Colonic mucosa (tissue), 4 donors: ENCODE data around the gene RRAD. TPM values are rescaled to one million over a fixed set of nuclear protein-coding genes. Genes with fewer than 3 reads are reported as not detected.
"Not testable (repeated sequence)": the region's sequence is repeated elsewhere in the genome, so short reads cannot be mapped to it uniquely, and the experiment has no call there.

ENCODE experiments used
- DNase-seq: peaks from one replicate; pipeline ENCODE4 v3.0.0-alpha.2; 2020
- H3K27ac ChIP-seq: fragments of 200-600 bp; one replicate; pipeline ENCODE4 v1.8.0; 2021
- H3K27me3 ChIP-seq: fragments of 200-600 bp; one replicate; pipeline ENCODE4 v1.8.0; 2021
- H3K36me3 ChIP-seq: fragments of 200-600 bp; one replicate; pipeline ENCODE4 v1.8.0; 2021
- H3K4me1 ChIP-seq: fragments of 200-600 bp; one replicate; pipeline ENCODE4 v1.8.0; 2021; ENCODE audit warnings: mild to moderate bottlenecking
- H3K4me3 ChIP-seq: fragments of 200-600 bp; one replicate; pipeline ENCODE4 v1.8.0; 2021
- H3K9ac ChIP-seq, 2 donors: one replicate each; pipeline ENCODE4 v1.7.0; 2013; ENCODE audit warnings: control low read depth in 2 of 2, low read depth in 2 of 2, low read length in 2 of 2
- H3K9me3 ChIP-seq: fragments of 200-600 bp; one replicate; pipeline ENCODE4 v1.8.0; 2021
- CTCF ChIP-seq: fragments of 200-600 bp; IDR thresholded peaks from one replicate; pipeline ENCODE4 v1.8.0; 2022; ENCODE audit warnings: antibody characterized with exemption, mild to moderate bottlenecking
- intact Hi-C: fragments of 100-400 bp; cut with DNase I; formaldehyde crosslinking; loops from one replicate; pipeline ENCODE4 v1.14.1; 2022
- total RNA-seq, 2 donors: library from RNA; stranded (reverse); fragmentation: NEBNext Ultra II Directional in 1 of 2; extraction: Animal tissue kit (Norgen Biotek cat#: 25700) in 1 of 2; gene quantifications; one replicate each; pipeline ENCODE4 v1.2.1, GENCODE V29; 2021
- donor health status: healthy.
- donor health status: DM: no; HTN: no; CAD: no.
- donor health status: DM: no; HTN: no; CAD: no.

Gene RRAD
- total RNA-seq, 2 donors from 2014 or later: 1.4 to 4.0 TPM

GRCh38 chr16:66899310-66899944 is 25.9 kb downstream of the RRAD start:
- Histone ChIP-seq H3K4me1 (peaks cover 22% of the 10 kb centered on the region), H3K36me3 (no peaks in the 10 kb centered on the region), H3K27ac (peak overlapping the region; percentile 59), H3K9me3 (no peaks in the 10 kb centered on the region), H3K4me3 (no peak overlapping the region), H3K27me3 (no peaks in the 10 kb centered on the region), H3K9ac (peak overlapping the region in 1 of 2 donors; percentile 9)
- no peak for TF ChIP-seq CTCF
- intact Hi-C loops: loop anchor here (5.0 kb wide), 1 partner anchor 33 kb away; the partner anchor contains the start of gene CIAO2B
- no peak for DNase-seq

GRCh38 chr16:66898933-66899309 is 26.4 kb downstream of the RRAD start:
- peak overlapping the region; percentile 59 for H3K27ac ChIP-seq
- H3K9ac ChIP-seq: peak overlapping the region in 1 of 2 donors; percentile 9

GRCh38 chr16:66898207-66898606 is 27.1 kb downstream of the RRAD start:
- DNase-seq: no peak

More at GRCh38 chr16:66898933-66899309, 26.4 kb downstream of the RRAD start:
- no peak for TF ChIP-seq CTCF
- DNase-seq: no peak
- Histone ChIP-seq H3K4me3 (no peak overlapping the region), H3K9me3 (no peaks in the 10 kb centered on the region), H3K27me3 (no peaks in the 10 kb centered on the region), H3K4me1 (peaks cover 22% of the 10 kb centered on the region), H3K36me3 (no peaks in the 10 kb centered on the region)
- intact Hi-C loops: loop anchor here (5.0 kb wide), 1 partner anchor 33 kb away; the partner anchor contains the start of gene CIAO2B

GRCh38 chr16:66896682-66897081 is 28.7 kb downstream of the RRAD start:
- not testable (repeated sequence) for H3K9me3 ChIP-seq, H3K27me3 ChIP-seq, H3K4me3 ChIP-seq, H3K36me3 ChIP-seq, H3K9ac ChIP-seq, DNase-seq
- Histone ChIP-seq H3K4me1 (peaks cover 22% of the 10 kb centered on the region), H3K27ac (peak overlapping the region; percentile 59)
- intact Hi-C loops: loop anchor here (5.0 kb wide), 1 partner anchor 36 kb away; the partner anchor contains the start of gene CIAO2B

More at GRCh38 chr16:66898207-66898606, 27.1 kb downstream of the RRAD start:
- Histone ChIP-seq H3K4me1 (peaks cover 22% of the 10 kb centered on the region), H3K9ac (no peak overlapping the region), H3K27me3 (no peaks in the 10 kb centered on the region), H3K36me3 (no peaks in the 10 kb centered on the region), H3K9me3 (no peaks in the 10 kb centered on the region), H3K4me3 (no peak overlapping the region), H3K27ac (peak overlapping the region; percentile 22)
- intact Hi-C loops: loop anchor here (5.0 kb wide), 1 partner anchor 34 kb away; the partner anchor contains the start of gene CIAO2B
- no peak for TF ChIP-seq CTCF

GRCh38 chr16:66895999-66896398 is 29.3 kb downstream of the RRAD start:
- H3K27me3 ChIP-seq: no peaks in the 10 kb centered on the region
- H3K9me3 ChIP-seq: no peaks in the 10 kb centered on the region
- H3K4me3 ChIP-seq: no peak overlapping the region
- peak overlapping the region in 1 of 2 donors; percentile 76 for H3K9ac ChIP-seq
- intact Hi-C loops: loop anchor here (5.0 kb wide), 1 partner anchor 36 kb away; the partner anchor contains the start of gene CIAO2B
- no peak for DNase-seq
- no peak for TF ChIP-seq CTCF
- peak overlapping the region; percentile 59 for H3K27ac ChIP-seq
- H3K36me3 ChIP-seq: no peaks in the 10 kb centered on the region
- H3K4me1 ChIP-seq: peaks cover 22% of the 10 kb centered on the region

GRCh38 chr16:66895689-66895979 is 29.7 kb downstream of the RRAD start:
- Histone ChIP-seq H3K9ac (peak overlapping the region in 1 of 2 donors; percentile 76), H3K4me1 (peaks cover 22% of the 10 kb centered on the region), H3K36me3 (no peaks in the 10 kb centered on the region), H3K27ac (peak overlapping the region; percentile 59), H3K27me3 (no peaks in the 10 kb centered on the region), H3K9me3 (no peaks in the 10 kb centered on the region), H3K4me3 (no peak overlapping the region)
- no peak for TF ChIP-seq CTCF
- DNase-seq: no peak
- intact Hi-C loops: loop anchor here (5.0 kb wide), 1 partner anchor 37 kb away; the partner anchor contains the start of gene CIAO2B
